ENCODE results near the gene NXPH3.

Gene NXPH3

DNA sequence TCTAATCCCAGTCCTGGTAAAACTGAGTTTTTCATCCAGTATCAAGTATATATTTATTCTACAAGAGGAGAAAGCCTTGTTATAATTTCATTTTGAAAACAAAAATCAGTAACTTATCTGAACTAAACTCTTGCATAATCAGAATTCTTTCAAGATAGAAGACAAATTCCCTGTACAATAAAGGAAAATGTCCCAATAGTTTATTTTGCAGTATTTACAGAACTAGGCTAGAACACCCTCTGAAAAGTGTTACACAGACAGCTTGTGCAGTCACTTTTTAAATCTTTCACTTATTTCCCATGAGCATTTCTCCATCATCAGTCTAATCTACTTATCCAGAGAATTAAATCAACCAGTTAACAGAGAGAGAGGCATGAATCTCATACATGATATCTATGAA, 53.8 kb downstream of the NXPH3 start:
- DNase-seq (ENCODE audit: low spot score): no peak

GRCh38 chr17:49630113-49630900, 54.6 kb downstream of the NXPH3 start:
- DNase-seq (ENCODE audit: low spot score): no peak

- no peak for DNase-seq (ENCODE audit: low spot score)
These were observed 55.8 kb downstream of the NXPH3 start for GRCh38 chr17:49631496-49631895.
